Pulmonary artery endothelial cell (primary cell): ENCODE results near the gene SEC16A. TPM values are rescaled to one million over a fixed set of nuclear protein-coding genes. Genes with fewer than 3 reads are reported as not detected.
"Not testable (repeated sequence)": the region's sequence is repeated elsewhere in the genome, so short reads cannot be mapped to it uniquely, and the experiment has no call there.

Experiments used
- DNase-seq: peaks from one replicate; pipeline ENCODE4 v3.0.0-alpha.2; 2011; ENCODE audit warnings: low read depth, low spot score
- total RNA-seq: library from RNA; depleted of rRNA; stranded (reverse); fragments of >200 nt; gene quantifications from 2 replicates; pipeline ENCODE4 v1.2.3, GENCODE V29; 2014

Gene SEC16A
- total RNA-seq, 1 donor from 2014 or later: 18.8 TPM

- no peak for DNase-seq
These were observed 58.0 kb downstream of the SEC16A start for GRCh38 chr9:136424750-136425362.

- no peak for DNase-seq
These were observed 59.3 kb downstream of the SEC16A start for GRCh38 chr9:136423432-136424146.

GRCh38 chr9:136422876-136423275 lies 60.0 kb downstream of the SEC16A start:
- no peak for DNase-seq

- DNase-seq: no peak
These were observed 61.0 kb downstream of the SEC16A start for GRCh38 chr9:136421791-136422190.

GRCh38 chr9:136419092-136419420 lies 63.8 kb downstream of the SEC16A start:
- no peak for DNase-seq

GRCh38 chr9:136418182-136419091 lies 64.4 kb downstream of the SEC16A start:
- DNase-seq: no peak

GRCh38 chr9:136416914-136417313 lies 65.9 kb downstream of the SEC16A start:
- no peak for DNase-seq

GRCh38 chr9:136416427-136416826 lies 66.4 kb downstream of the SEC16A start:
- no peak for DNase-seq

- no peak for DNase-seq
These were observed 69.9 kb downstream of the SEC16A start for GRCh38 chr9:136412962-136413361.

- DNase-seq: no peak
These were observed 71.5 kb downstream of the SEC16A start for GRCh38 chr9:136411378-136411777.

- peak; percentile 57 for DNase-seq
These were observed 72.1 kb downstream of the SEC16A start, which contains the start of the genes ENTR1 and PMPCA for GRCh38 chr9:136410500-136411287. TSS of gene ENTR1 (minus strand) at chr9:136410614. CDS start at chr9:136410397, 217 bp downstream. TSS of gene PMPCA (plus strand) at chr9:136410658. CDS start at chr9:136410669, 11 bp downstream.

GRCh38 chr9:136409557-136410455 lies 73.0 kb downstream of the SEC16A start:
- no peak for DNase-seq

- no peak for DNase-seq
These were observed 74.9 kb downstream of the SEC16A start for GRCh38 chr9:136407911-136408310.

- not testable (repeated sequence) for DNase-seq
These were observed 75.8 kb downstream of the SEC16A start for GRCh38 chr9:136407061-136407460.

- not testable (repeated sequence) for DNase-seq
These were observed 76.9 kb downstream of the SEC16A start for GRCh38 chr9:136405904-136406303.

- DNase-seq: no peak
These were observed 77.4 kb downstream of the SEC16A start for GRCh38 chr9:136405481-136405880.

GRCh38 chr9:136404801-136405136 lies 78.1 kb downstream of the SEC16A start:
- no peak for DNase-seq

- no peak for DNase-seq
These were observed 78.7 kb downstream of the SEC16A start for GRCh38 chr9:136403915-136404800.

- DNase-seq: no peak
These were observed 79.3 kb downstream of the SEC16A start for GRCh38 chr9:136403538-136403914.
